G401 (cell line): Measurements from ENCODE around the gene SLC4A2. TPM values are rescaled to one million over a fixed set of nuclear protein-coding genes. Genes with fewer than 3 reads are reported as not detected.
"Not testable (repeated sequence)": the region's sequence is repeated elsewhere in the genome, so short reads cannot be mapped to it uniquely, and the experiment has no call there.

Source experiments
- DNase-seq: peaks from one replicate; pipeline ENCODE4 v3.0.0-alpha.2; 2015; ENCODE audit warnings: low spot score
- in situ Hi-C: cut with HindIII; loops from 2 replicates; pipeline ENCODE4 v1.10.0; 2016; ENCODE audit warnings: low sequenced_read_pairs, mixed read lengths
- total RNA-seq: library from RNA; depleted of rRNA; stranded (reverse); fragments of >200 nt; shearing (Covaris generic); gene quantifications from 2 replicates; pipeline ENCODE4 v1.2.3, GENCODE V29; 2014

The SLC4A2 gene
- total RNA-seq, 1 experiment from 2014 or later: 363 TPM

DNA sequence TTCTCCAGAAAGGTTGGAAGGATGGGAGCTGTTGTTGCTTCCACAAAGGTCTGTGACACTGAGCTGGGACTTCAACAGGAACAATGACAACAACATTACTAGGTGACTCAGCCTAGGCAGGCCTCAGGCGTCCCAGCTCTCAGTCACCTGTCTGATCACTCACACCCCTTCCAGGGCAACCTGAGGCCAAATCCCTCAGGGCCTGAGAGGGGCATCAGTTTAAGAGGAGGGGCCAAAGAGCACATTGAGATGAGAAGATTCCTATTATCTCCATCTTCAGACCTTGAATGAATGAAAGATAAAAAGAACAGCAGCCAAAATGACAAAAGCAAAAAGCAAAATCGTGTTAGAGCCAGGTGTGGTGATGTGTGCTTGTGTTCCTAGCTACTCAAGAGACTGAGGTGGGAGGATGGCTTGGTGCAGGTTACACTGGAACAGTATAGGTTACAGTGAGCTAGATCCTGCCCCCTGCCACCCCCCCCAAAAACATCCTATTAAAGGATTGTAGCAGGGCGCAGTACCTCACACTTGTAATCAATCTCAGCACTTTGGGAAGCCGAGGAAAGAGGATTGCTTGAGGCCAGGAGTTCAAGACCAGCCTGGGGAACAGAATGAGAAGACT lies 34.8 kb upstream of the SLC4A2 start, which contains the start of gene ATG9B:
Gene ATG9B (minus strand): TSS at position 60 of the 622 bp plus-strand sequence. CDS start 71 bp downstream, outside the sequence.
- no peak for DNase-seq
- in situ Hi-C loops: no loop called here

DNA sequence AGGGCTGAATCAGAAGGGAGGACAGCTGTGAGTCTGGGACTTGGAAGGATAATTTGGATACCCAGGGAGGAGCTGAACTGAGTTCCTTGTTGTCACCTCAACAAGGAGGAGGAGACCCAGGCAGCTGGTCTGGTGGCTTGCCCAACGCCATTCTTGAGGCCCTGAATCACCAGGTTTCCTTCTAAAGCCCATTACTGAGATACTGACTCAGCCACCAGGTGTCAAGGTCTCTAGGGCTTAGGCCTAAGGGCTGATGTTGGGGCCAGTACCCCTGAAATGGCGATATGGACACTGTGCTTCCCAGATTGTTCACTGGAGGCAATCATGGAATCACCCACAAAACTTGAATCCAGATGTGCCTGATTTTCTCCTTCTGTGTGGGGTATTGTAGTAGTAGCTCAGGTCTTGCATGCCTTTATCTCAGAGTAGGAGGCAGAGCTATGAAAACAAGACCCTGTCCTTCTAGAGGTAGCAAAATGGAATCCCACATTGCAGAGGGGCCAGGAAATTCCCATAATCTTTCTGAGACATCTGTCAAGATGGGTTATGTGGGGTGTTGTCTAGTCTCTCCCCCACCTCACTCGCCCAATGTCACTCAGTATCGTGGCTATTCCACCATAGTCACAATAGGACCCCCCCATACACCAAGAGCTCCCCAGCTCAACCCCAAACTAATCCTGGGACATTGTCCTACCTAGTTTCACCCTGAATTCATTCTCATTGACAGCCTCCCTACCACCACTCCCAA lies 33.3 kb upstream of the SLC4A2 start:
- DNase-seq: no peak
- in situ Hi-C loops: no loop called here

DNA sequence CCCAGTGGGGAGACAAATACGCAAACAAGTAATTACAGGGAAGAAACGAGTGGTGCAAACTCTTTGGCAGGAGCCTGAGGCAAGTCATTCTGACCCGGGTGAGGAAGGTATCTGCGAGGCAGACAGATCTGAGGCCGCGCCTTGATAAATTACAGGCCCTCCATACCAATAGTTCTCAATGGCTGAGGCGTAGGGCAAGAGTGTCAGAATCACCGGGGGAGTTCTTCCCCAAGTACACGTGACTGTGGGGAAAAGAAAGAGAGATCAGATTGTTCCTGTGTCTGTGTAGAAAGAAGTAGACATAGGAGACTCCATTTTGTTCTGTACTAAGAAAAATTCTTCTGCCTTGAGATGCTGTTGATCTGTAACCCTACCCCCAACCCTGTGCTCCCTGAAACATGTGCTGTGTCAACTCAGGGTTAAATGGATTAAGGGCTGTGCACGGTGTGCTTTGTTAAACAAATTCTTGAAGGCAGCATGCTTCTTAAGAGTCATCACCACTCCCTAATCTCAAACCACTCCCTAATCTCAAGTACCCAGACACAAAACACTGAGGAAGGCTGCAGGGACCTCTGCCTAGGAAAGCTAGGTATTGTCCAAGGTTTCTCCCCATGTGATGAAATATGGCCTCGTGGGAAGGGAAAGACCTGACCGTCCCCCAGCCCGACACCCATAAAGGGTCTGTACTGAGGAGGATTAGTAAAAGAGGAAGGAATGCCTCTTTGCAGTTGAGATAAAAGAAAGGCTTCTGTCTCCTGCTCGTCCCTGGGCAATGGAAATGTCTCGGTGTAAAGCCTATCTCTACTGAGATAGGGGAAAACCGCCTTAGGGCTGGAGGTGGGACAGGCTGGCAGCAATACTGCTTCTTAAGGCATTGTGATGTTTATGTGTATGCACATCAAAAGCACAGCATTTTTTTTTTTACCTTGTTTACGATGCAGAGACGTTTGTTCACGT lies 32.3 kb upstream of the SLC4A2 start:
- in situ Hi-C loops, DNase-seq: not testable (repeated sequence)

DNA sequence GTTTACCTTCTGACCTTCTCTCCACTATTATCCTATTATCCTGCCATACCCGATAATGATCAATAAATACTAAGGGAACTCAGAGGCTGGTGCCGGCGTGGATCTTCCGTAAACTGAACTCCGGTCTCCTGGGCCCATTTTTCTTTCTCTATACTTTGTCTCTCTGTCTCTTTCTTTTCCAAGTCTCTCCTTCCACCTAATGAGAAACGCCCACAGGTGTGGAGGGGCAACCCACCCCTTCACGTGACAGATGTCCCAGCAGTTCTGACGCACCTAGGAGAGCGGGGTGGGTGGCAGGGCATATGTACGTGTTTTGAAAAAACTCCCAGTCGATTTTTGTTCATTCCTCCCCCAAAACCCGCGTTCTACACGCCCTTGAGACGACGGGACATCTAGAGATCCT lies 31.7 kb upstream of the SLC4A2 start:
- in situ Hi-C loops, DNase-seq: not testable (repeated sequence)

DNA sequence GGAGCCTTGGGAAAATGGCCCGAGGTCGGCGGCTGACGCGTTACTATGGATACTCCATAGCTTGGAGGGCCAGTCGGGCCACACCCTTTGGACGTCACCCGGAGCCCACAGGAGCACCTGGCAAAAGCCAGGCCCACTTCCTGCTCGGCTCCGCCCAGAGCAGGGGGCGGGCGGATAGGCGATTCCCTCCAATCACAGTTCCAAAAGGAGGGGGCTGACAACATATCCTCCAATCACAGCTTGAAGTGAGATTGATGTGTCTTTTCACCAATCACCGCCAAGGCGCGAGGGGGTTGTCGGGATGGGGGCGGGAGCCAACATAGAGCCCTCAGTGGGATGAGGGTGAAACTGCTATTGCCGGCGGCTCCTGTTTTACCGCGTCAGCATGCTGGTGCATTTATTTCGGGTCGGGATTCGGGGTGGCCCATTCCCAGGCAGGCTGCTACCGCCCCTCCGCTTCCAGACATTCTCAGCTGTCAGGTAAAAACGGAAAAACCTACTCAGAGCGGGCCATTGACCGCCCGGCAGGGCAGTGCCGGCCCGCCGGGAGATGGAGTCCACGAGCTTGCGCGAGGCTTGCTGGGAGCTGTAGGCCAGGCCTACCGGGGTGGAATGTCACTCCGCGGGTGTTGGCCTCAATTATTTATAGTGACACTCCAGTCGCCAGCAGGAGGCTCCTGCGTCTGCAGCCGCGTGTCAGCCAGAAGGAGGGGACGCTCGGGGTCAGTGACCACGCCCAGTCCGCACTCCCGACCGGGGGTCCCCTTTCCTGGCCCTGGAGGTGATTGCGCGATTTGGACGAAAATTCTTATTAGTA lies 31.1 kb upstream of the SLC4A2 start, which contains the start of gene ABCB8:
Gene ABCB8 (plus strand): TSS at position 320 of the 817 bp plus-strand sequence. CDS start 66 bp downstream, at position 386.
- in situ Hi-C loops: no loop called here
- peak; percentile 99 for DNase-seq

DNA sequence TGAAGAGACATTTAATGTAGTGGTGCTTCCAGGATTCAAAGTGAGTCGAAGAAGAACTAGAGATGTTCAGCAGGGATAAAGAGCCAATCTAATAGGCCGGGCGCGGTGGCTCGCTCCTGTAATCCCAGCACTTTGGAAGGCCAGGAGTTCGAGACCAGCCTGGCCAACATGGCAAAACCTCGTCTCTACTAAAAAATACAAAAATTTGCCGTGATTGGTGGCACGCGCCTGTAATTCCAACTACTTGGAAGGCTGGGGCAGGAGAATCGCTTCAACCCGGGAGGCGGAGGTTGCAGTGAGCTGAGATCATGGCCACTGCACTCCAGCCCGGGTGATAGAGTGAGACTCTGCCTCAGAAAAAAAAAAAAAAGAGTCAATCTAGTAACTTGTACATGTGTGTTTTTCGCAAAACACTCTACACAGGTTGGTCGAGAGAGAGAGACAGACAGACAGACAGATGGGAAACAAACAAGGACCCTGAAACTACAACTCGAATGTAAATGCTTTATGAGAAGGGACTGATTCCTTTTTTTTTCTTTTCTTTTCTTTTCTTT lies 30.4 kb upstream of the SLC4A2 start:
- in situ Hi-C loops: no loop called here

DNA sequence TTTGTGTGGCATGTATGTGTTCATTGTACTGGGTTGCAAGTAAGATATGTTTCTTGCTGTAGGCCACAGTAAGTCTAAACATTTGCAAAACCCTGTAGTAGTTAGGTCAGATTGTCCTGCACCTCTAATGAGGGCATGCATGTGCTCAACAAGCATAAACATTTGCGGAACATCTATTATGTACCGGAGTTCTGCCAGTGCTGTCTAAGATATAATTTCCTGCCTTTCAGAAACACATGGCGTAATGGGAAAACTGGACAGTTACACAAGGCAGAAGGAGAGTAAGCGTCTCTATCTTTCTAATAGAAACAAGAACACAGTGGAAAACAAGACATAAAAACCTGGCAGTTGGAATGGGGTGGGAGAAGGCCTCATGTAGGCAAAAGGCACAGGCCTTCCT lies 28.4 kb upstream of the SLC4A2 start:
- DNase-seq: no peak
- in situ Hi-C loops: loop anchor here (5.0 kb wide), 1 partner anchor 136 kb away; the partner anchor contains the start of gene GBX1

More for the DNA sequence above, 30.4 kb upstream of the SLC4A2 start:
- no peak for DNase-seq

DNA sequence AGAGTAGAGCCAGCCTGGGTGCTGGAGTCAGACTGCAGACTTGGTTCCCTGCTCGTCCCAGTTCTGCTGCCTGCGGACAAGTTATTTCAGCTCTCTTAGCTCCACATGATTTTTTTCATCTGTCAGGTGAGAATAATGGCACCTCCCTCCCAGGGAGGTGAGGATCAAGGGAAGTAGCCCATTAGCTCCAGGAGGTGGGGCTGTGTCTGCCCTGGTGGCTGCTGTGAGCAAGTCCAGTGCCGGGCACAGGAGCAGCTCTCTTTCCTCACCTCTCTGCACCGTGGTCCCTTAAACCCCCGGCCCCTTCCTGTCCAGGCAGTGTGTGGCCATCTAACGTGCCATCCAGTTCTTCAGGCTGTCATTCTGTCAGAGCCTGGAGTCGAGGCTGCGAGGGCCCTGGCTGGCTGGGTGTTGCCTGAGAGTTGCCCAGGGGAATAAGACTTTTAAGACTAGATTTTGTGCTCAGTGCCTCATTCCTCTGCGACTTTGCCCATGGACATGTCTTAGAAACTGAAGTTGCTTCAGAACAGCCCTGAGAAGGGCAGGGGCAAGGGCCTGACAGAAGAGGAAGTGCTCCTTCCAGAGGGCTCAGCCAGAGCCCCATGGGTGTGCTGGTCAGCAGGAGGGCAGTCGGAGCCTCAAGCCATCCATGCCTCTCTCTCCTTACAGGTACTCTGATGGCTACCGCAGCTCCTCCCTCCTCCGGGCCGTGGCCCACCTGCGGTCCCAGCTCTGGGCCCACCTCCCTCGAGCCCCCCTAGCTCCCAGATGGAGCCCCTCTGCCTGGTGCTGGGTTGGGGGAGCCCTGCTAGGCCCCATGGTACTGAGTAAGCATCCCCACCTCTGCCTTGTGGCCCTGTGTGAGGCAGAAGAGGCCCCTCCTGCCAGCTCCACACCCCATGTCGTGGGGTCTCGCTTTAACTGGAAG lies 26.2 kb upstream of the SLC4A2 start:
- no peak for DNase-seq
- in situ Hi-C loops: loop anchor here (5.0 kb wide), 1 partner anchor 134 kb away; the partner anchor contains the start of gene GBX1

DNA sequence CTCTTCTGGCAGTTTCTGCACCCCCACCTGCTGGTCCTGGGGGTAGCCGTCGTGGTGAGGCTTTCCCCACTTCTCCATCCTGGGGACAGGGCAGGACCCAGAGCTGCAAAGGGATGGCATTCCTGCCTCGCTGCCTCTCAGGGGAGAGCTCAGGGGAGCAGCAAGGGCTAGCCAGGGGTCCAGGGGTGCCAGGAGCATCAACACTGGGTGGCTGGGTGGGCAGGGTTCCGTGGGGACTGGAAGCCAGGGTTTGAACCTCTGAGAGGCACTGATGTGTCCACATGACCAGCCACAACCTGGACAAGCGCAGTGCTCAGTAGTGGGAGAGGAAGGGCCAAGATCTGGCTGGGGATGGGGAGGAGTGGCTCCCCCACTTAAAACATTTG lies 25.5 kb upstream of the SLC4A2 start:
- in situ Hi-C loops: loop anchor here (5.0 kb wide), 1 partner anchor 133 kb away; the partner anchor contains the start of gene GBX1
- no peak for DNase-seq

DNA sequence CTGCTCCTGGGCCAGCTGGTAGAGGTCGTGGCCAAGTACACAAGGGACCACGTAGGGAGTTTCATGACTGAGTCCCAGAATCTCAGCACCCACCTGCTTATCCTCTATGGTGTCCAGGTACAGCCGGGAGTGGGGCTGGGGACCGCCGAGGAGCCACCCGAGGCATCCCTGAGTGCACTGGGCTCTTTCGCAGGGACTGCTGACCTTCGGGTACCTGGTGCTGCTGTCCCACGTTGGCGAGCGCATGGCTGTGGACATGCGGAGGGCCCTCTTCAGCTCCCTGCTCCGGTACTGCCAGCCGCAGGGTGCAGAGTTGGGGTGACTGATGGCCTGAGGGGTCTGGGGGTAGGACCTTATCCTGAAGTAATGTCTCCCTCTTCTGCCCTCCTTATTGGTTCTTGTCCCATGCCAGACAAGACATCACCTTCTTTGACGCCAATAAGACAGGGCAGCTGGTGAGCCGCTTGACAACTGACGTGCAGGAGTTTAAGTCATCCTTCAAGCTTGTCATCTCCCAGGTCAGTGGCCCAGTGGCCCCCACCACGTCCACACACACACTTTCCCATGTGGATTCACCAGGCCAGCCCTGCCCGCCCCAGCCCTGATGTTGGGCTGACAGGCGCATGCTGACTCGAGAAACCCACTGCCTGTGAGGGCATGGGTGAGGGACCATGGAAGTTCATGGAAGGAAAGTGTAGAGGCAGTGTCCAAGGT lies 24.9 kb upstream of the SLC4A2 start:
- in situ Hi-C loops: loop anchor here (5.0 kb wide), 1 partner anchor 133 kb away; the partner anchor contains the start of gene GBX1
- no peak for DNase-seq

DNA sequence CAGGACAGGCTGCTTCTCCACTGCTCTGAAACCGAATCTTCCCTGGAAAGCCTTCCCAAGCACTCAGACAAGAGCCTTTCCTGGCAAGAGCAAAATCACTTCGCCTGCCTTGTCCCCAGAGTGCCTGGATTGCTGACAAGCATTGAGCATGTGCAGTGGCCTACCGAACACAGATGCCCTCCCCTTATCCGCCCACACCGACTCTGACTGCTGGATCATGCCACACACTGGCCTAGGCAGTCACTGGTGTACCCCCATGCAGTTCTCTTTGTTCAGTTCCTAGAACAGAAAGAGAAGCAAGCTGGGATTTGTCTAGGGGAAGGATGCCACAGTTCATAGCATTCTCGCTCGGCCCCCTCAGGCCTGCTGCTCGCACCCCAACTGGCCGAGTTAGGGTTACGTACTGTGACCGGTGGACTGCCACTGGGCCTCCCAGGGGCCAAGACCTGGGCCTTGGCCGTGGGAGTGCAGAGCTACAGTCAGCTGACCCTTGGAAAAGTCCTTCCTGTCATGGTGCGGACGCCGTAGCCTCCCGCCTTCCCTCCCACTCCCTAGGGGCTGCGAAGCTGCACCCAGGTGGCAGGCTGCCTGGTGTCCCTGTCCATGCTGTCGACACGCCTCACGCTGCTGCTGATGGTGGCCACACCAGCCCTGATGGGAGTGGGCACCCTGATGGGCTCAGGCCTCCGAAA lies 24.2 kb upstream of the SLC4A2 start:
- in situ Hi-C loops: no loop called here
- DNase-seq: no peak

DNA sequence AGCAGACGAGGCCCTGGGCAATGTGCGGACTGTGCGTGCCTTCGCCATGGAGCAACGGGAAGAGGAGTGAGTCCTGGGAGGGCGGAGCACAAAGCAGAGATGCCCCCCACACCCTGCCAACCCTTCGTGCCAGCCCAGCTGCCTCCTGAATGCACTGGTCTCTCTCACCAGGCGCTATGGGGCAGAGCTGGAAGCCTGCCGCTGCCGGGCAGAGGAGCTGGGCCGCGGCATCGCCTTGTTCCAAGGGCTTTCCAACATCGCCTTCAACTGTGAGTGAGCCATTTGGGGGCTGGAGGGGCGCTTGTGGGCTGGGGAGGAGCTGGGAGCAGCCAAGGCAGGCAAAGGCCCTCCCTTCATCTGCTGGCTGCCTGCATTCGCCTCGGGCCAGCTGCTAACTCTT lies 23.5 kb upstream of the SLC4A2 start:
- in situ Hi-C loops: no loop called here
- DNase-seq: no peak

DNA sequence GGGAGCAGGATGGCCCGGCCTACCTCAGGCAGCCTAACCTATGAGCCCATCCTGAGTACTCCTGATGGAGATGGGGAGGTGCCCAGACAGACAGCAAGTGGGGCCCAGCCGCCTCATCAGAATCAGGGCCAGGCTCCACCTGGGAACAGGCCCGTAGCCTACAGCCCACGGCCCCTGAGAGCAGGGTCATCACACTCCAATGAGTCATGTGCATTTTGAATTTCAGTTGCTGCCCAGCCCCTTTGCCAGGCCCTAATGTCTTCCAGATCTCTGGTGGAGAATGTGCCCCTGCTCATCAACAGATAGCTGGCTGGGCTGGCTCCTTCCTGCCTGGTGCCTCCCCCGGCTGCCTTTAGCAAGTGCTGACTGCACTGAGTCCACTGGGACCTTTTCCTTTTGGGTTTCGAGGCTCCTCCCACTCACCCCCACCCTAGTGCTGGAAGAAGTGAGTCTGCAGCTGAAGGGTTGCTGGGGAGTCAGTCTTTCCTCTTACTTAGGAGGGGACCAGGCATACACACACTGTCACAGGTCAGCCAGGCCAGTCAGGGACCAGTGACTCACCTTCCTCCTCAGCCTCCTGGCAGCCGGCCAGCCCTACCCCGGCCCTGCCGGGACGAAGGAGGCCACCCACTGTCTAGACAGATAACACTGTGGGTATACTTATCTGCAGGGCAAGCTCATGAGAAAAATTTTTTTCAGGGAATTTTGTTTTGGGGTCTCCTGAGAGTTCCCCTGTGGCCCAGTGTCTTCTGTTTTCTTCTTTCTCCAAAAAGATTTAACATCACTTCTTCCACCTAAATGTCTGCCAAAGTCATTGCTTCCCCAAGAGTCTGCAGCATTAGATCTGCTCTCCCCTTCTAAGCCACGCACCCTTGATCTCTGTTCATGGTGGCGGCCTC lies 20.2 kb upstream of the SLC4A2 start:
- DNase-seq: no peak
- in situ Hi-C loops: no loop called here

DNA sequence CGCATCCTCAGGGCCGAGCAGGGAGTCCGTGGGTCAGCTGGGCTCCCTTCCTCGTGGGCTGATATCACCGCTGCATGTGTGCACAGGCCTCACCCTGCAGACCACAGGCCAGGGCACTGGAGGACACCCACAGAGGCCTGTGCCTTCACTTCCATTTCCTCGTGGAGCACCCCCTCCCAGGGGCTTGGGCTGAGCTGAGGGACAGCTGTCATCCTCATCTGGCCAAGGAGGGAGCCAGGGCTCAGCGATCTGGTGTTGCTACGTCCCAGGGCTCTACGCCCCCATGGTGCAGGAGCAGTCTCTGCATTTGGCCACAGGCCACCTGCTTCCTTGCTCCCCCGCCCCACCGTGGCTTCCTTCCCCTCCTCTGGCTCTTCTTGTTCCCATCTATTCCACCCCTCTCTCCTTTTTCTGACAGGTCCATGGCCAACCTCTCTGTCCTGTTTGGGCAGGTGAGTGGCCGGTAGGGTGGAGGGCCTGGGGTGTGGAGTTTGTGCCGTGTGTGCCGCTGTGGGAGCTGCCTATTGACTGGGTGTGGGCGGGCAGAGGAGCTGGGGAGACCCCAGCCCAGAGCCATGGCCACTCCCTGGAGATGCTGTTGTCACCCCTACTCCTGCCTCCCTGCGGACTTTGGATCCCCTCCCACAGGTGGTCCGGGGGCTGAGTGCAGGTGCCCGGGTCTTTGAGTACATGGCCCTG lies 19.4 kb upstream of the SLC4A2 start:
- DNase-seq: no peak
- in situ Hi-C loops: no loop called here
